GM12865 (cell line): ENCODE measurements around the gene SPECC1L.

ENCODE experiments used
- DNase-seq: peaks from one replicate; pipeline ENCODE4 v3.0.0; 2010; ENCODE audit warnings: low read depth
- H3K4me3 ChIP-seq: 2 replicates; pipeline ENCODE4 v1.5.1; 2011; ENCODE audit warnings: mild to moderate bottlenecking, low read depth, low read length, control low read depth
- TF ChIP-seq, protein P1 (sequence below): IDR thresholded peaks from 2 replicates; pipeline ENCODE4 v1.5.1; 2011; ENCODE audit warnings: low read length, control low read depth, low read depth, inconsistent platforms; ENCODE audit not compliant: insufficient read depth; ENCODE audit errors: missing control alignments

SPECC1L gene

GRCh38 chr22:24437091-24437490, 166.5 kb downstream of the SPECC1L start:
- TF ChIP-seq, protein P1, sequence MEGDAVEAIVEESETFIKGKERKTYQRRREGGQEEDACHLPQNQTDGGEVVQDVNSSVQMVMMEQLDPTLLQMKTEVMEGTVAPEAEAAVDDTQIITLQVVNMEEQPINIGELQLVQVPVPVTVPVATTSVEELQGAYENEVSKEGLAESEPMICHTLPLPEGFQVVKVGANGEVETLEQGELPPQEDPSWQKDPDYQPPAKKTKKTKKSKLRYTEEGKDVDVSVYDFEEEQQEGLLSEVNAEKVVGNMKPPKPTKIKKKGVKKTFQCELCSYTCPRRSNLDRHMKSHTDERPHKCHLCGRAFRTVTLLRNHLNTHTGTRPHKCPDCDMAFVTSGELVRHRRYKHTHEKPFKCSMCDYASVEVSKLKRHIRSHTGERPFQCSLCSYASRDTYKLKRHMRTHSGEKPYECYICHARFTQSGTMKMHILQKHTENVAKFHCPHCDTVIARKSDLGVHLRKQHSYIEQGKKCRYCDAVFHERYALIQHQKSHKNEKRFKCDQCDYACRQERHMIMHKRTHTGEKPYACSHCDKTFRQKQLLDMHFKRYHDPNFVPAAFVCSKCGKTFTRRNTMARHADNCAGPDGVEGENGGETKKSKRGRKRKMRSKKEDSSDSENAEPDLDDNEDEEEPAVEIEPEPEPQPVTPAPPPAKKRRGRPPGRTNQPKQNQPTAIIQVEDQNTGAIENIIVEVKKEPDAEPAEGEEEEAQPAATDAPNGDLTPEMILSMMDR: no peak

GRCh38 chr22:24437741-24438328, 167.2 kb downstream of the SPECC1L start:
- no peak overlapping the region for H3K4me3 ChIP-seq
- TF ChIP-seq, protein P1: peak; percentile 26
- peak; percentile 70 for DNase-seq

More at GRCh38 chr22:24437091-24437490, 166.5 kb downstream of the SPECC1L start:
- DNase-seq: no peak
- no peak overlapping the region for H3K4me3 ChIP-seq

DNA sequence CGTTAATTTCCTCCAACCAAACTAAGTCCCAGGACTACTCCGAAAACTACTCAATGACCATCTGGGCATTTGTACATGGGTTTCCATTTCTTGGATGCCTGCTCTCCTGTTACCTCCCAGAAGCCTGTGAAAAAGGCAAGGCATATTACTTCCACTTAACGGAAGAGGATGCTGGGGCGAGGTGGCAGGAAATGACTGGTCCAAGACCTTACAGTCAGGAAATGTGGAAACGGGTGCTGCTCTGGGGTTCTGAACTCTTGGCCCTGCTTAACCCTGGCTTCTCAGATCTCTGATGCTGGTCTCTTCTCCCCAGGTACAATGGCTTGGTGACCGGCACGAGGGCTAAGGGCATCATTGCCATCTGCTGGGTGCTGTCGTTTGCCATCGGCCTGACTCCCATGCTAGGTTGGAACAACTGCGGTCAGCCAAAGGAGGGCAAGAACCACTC, 169.7 kb downstream of the SPECC1L start:
- TF ChIP-seq, protein P1: no peak
- no peak overlapping the region for H3K4me3 ChIP-seq
- no peak for DNase-seq

- DNase-seq: no peak
- no peak overlapping the region for H3K4me3 ChIP-seq
- TF ChIP-seq, protein P1: no peak
Measured at GRCh38 chr22:24440718-24441405, 170.2 kb downstream of the SPECC1L start.

- DNase-seq: no peak
- H3K4me3 ChIP-seq: no peak overlapping the region
- TF ChIP-seq, protein P1: no peak
Measured at GRCh38 chr22:24441406-24442351, 171.0 kb downstream of the SPECC1L start.

DNA sequence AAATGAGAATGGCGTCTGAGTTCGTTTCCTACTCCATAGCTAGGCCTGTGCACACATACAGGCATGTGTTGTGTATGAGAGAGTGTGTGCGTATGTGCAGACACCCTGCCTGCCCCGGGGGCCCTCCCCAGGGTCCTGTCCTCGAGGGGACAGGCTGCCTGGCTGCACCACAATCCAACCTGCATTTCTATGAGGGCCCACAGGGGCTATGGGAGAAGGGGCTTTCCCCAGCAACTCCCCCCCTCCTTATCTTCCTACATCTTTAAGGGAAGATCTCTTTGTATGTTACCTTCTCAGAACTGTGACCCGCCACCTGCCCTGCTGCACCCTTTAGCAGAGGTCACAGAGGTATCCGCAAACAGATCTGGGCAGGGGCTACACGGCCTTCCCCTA, 171.7 kb downstream of the SPECC1L start:
- TF ChIP-seq, protein P1: no peak
- H3K4me3 ChIP-seq: no peak overlapping the region
- DNase-seq: no peak
